Measurements from ENCODE around the gene RND2.
"Not testable (repeated sequence)": the region's sequence is repeated elsewhere in the genome, so short reads cannot be mapped to it uniquely, and the experiment has no call there.

RND2 gene

DNA sequence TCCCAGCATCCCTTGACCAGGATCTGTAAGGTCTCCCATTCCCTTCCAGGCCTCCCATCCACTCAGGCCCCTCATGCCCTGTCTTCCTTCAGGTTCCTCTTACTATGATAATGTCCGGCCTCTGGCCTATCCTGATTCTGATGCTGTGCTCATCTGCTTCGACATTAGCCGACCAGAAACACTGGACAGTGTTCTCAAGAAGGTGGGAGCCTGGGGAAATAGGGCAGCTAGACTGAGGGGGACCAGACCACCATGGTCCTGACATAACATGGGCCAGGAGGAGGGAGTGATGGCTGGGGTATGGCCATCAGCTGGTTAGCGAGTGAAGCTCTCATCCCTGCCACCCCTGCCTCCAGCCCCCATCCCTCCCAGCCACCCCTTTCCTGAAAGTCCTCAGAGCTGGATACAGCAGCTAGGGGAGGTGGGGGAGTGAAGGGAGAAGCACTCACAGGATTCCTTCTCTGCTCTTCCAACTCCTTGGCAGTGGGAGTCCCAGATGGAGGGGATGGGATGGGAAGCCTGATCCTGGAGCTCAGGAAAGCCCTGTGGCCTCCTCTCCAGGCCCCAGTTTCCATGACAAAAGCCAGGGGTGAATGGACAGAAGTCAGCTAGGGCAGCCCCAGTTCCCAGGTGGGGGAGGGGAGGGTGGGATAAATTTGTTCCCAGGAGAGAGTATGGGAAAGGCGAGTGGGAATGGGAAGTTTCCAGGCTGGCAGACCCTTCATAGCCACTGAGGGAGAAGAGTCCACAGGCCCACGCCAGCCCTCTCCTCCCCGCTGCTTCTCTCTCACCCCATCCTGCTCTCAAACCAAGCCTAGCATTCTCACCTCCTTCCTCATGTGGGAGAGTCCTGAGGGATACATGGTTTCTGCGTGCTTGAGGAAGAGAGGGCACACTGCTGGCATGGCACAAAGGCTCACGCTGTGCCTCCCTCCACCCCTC lies 2.3 kb downstream of the RND2 start:
- no peak for DNase-seq

DNA sequence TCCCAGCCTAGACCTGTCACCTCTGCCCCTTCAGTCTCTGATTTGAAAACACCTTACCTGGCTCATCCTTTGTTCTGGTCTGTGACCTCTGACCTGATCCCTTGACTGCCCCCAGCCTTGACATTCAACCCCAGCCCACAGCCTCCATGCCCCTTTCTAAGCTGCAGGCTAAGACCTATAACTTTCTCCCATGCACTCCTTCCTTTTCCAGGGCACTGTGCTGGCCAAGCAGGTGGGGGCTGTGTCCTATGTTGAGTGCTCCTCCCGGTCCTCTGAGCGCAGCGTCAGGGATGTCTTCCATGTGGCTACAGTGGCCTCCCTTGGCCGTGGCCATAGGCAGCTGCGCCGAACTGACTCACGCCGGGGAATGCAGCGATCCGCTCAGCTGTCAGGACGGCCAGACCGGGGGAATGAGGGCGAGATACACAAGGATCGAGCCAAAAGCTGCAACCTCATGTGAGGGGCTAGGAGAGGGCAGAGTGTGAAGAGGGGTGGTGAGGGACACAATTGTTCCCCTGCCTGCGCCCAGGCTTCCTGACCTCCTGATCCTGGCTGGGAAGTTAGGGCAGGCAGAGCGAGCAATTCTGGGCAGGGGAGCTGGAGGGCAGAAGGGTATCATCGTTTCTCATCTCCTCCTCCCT lies 3.3 kb downstream of the RND2 start:
- no peak for DNase-seq

DNA sequence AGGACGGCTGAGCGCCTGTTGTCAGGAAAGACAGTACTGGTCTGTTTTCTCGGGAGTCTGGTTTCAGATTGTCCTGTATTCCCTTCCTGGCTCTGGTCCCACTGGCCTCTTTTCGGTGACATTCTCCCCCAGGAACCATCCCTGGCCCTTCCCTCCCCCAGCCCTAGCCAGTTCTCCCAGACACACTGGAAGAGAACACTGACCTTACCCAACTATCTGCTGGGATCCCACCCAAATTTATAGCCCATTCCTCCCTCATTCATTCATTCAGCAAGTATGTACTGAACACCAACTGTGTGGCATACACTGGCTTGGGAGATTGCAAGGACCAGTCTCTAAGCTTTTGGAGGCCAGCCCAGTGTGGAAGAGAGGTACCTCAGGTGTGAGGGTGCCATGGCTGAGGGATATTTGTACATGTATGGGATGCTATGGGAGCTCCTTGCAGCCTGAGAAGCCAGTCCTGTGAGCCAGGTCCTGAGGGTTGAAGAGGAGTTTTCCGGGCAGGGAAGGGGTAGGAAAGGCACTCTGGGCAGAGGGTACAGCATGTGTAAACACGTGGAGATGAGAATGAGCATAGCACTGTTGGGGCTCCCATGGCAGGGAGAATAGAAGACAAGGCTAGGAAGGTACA lies 5.2 kb downstream of the RND2 start:
- DNase-seq, result no peak

DNA sequence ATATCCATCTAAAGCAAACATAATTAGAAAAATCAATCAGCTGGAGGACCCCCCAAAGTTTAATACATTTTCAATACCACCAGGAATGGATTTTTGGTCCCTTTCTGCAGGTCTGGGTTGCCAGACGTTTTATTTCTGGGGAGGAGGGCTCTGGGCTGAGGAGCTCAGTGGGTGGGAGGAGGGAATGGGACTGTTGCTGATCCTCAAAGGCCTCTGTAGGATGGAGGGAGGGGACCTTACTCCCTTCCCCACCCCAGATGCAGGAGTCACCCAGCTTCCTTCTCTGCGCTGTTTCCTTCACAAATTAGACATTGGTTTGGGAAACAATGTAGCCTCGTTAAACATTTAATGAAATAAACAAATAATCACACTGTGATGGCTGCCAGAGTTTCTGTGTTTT lies 6.6 kb downstream of the RND2 start:
- DNase-seq, result no peak

DNA sequence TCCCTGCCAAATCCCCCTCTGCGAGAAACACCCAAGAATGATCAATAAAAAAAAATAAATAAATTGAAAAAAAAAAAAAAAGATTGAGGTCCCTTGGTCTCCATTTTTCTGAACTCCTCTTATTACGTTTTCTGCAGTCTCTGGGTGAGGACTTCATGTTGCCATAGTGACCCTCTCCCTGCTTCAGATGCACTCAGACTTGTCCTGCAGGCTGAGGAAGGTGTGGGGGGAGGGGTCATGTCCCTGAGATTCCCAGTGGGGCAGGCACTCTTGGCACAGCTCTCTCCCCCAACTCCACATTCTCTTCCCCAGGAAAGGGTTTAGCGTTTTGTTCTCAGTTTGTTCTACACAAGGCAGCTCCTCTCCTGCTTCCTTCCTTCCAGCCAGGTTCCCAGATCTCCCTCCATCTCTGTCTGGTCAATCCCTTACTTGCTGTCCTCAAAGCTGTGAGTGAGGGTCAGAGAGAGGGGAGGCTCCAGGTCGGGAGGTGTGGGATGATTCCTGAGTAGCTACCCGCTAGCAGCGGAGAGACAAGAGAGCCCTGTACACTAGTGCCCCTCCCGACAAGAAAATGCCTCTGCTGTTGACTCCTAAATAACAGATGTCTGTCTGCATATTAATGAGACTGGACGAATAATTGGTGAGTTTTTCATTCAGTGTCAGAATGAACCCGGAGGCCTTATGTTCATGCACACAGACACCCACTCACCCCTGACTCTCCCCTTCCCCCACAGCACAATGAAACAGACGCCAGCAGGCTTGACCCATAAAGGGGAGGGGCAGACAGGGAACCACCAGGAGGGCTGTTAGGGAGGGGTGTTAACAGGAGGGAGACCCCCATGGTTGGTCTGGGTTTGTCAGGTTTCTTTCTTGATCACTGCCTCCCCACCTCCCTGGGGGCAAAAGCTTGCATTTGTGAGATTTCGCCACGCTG lies 9.2 kb downstream of the RND2 start:
- DNase-seq, result no peak

DNA sequence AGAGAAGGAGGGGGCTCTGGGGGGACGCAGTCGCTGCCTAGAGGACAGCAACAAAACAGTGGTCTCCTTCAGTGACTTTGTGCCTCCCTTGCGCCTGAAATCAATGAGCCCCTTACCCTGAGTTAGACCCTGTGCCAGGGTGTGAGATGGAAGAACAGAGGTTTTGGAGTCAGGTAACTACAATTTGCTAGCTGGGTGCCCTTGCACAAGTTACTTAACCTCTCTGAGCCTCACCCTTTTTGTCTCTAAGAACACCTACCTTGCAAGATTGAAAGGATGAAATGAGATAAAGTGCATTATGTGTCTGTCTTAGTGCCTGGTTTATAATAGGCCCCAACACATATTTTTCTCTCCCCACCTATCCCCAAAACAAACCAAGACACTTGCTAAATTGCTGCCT lies 9.9 kb downstream of the RND2 start:
- DNase-seq, result no peak

DNA sequence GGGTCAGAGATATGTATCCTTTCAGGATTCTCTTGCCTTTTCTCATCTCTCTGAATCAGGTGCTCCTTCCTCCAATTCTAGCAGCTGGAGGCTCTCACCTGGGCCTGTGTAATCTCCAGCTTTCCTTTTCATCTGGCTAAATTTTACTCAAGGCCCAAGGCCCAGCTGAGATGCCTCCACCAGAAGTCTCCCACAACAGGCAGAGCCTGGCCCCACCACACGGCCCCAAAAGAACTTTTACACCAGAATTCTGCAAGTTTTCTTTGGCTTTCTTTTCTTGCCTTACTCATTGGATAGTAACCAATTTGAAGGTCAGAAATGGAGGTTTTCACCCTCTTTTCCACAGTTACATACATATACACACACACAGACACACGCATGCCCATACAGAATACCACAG lies 14.6 kb downstream of the RND2 start:
- no peak for DNase-seq

DNA sequence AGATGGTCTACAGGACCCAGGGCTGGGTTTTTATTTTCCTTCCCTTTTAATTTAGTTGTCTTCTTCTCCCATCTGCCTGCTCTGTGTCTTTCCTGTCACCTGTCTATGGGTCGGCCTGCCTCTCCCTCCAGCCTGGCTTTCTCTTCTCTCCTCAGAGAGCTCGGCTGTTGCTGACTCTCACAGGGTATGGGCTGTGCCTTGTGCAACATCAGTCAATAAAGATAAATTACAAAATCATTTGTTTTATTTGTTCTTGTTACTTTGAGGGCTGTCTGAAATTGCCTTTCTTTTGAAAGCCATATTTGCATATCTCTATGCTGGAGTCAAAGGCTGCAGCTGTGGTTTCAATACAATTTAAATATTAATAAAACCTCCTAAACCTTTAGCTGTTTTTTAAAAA lies 15.6 kb downstream of the RND2 start:
- DNase-seq, result no peak

DNA sequence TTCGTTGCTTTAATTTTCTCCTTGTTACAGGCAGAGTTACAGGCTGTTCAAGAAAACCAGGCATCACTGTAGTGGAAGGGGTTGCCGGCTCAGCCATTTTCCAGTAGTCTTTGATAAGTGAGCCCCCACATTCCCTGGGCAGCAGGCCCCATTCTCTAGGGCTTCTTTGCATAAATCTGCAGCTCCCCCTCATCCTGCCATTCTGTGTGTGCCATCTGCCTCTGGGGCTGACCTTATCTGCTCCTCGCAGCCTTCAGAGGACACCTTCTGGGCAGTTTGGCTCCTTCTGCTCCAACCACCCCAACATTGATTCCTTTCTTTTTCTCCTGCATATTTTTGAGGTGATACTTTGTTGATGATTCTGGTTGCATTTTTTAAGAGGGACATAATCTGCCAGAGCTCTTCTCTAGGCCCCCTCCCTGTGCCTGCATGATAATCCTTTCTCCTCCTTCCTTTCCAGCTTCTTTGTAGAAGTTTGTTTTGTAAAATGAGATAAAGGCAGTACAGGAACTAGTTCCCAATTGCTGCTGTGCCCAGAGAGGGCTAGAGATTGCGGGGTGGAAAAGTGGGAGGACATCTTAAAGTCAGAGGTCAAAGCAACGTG lies 17.1 kb downstream of the RND2 start:
- no peak for DNase-seq

DNA sequence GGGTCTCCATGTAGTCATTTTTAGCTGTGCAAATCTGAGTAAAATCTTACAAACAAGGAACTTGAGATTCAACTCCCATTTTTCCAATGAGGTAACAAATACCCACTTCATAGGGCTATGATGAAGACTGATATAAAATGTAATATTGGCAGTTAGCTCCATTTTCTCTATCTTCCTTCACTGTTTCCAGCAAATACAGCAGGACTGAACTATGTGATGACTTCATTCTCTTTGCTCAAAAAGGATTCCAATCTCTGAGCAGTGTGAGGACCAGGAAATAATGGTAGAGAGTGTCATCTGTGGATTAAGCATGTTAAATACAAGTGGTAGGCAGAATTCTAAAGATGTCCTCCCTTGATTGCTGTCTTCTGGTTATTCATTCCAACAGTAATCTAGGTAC lies 18.3 kb downstream of the RND2 start:
- no peak for DNase-seq

DNA sequence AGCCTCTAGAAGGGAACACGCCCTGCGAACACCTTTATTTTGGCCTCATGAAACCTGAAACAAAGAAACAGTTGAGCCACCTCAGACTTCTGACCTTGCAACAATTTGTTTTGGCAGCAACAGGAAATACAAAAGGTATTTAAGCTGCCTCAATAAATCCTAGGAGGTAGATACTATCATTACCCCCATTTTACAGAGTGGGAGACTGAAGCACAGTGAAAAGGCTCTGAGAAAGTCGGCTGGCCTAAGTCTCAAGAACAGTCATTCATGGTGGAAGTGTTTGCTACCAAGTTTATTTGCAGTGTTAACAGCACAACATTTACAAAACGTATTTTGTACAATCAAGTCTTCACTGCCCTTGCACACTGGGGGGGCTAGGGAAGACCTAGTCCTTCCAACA lies 19.0 kb downstream of the RND2 start:
- no peak for DNase-seq

DNA sequence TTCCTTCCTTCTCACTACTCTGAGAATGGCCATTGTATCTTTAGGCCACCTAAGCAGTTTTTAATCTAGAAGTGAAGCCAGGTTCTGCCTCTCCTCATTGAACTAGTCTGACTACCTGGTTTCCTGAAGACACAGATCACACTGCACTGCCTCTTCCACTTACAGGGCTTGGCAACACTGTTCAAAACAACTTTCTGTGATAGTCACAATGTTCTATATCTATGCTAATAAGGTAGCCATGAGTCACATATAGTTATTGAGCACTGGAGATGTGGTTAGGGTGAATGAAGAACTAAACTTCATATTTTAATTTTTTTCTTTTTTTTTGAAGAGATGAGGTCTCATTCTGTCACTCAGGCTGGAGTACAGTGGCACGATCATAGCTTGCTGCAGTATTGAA lies 26.9 kb downstream of the RND2 start:
- DNase-seq, result no peak

DNA sequence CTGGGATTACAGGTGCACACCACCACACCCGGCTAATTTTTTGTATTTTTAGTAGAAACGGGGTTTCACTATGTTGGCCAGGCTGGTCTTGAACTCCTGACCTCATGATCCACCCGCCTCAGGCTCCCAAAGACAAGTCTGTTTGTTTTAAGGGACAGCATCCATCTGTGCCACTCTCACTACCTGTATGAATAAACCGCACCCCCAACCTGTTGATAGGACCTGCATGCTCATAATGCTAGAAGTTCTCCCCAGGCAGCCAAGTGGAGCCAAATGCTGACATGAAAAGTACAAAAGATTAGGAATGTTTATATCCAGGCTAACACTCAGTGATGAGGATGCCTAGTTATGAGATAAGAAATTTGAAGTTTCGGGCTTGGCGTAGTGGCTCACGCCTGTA lies 28.0 kb downstream of the RND2 start:
- not testable (repeated sequence) for DNase-seq

DNA sequence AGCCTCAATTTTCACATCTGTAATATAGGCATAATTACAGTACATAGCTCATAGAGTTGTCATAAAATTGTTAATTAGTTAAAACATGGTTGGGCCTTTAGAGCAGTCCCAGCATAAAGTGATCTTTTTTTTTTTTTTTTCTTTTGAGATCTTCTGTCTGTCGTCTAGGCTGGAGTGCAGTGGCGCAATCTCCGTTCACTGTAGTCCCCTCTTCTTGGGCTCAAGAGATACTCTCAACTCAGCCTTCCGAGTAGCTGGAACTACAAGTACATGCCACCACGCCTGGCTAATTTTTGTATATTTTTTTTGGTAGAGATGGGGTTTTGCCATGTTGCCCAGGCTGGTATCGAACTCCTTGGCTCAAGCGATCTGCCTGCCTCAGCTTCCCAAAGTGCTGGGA lies 31.0 kb downstream of the RND2 start:
- DNase-seq, result no peak

DNA sequence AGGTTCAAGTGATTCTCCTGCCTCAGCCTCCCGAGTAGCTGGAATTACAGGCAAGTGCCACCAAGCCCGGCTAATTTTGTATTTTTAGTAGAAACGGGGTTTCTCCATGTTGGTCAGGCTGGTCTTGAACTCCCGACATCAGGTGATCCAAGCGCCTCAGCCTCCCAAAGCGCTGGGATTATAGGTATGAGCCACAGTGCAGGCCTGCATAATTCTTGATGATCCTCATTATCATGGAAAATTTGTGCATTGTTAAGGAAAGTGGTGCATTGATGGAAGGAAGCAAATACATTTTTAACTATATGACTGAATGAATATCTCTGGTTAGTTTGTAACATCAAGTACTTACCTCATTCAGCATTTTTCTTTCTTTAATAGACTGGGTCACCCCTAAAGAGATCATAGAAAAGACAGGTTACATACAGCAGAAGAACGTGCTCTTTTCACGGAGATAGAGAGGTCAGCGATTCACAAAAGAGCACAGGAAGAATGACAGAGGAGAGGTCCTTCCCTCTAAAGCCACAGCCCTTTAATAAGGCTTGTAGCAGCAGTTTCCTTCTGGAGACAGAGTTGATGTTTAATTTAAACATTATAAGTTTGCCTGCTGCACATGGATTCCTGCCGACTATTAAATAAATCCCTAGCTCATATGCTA lies 38.1 kb downstream of the RND2 start:
- DNase-seq, result no peak

DNA sequence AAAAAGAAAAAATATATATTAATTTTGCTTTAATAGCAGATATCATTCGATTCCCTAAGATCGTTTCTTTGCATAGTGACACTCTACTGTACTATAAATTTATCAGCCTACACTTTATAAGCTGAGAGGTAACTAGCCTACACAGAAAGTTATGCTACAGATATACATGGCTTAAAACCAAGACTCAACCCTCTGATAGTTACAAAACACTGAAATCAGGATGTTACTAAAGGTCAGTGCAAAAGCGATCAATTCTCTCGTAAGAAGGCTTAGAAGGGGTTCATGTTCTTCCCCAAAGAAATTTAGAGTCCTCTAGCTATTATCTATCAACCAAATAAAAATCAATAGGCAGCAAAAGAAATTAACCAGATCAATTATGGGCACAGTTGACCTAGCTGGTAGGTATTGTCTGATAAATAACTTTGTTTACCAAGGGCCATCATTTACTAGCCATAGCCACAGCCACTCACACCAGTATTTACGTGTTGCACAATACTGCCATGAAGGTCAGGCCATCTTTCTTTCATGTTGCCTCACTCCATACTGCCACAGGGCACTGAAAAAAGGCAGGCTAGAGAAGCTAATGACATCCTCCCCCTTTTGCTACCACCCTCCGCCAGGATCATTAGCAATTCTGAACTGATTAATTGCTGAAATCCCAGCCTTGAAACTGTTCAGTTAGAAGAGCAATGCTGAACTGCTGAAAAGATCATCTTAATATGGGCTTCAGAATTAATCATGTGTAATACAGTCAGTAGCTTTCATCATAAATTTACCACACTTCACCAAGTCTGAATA lies 43.7 kb downstream of the RND2 start:
- DNase-seq, result no peak

DNA sequence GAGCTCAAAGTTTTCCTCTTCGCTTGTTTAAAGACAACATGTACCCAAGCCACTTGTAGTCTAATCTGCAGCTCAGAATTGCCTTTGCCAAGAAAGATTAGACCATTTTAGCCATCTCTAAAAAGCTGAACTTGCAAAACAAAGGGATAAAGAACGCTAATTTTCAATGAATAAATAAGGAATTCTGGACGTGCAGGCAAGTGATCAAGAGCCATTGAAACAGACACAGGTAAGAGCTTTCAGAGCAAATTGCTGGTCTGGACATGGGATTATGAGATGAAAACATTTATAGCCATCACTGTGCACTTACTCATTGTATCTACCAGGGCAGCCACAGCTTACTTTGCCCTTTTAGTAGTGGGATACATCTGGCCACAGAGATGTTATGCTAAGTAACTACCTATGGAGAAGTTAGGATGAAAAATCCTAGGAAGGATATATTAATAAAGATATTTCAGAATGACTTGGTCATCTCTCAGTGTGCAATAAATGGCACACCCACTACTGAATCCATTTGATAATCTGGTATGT lies 44.4 kb downstream of the RND2 start:
- DNase-seq, result no peak

DNA sequence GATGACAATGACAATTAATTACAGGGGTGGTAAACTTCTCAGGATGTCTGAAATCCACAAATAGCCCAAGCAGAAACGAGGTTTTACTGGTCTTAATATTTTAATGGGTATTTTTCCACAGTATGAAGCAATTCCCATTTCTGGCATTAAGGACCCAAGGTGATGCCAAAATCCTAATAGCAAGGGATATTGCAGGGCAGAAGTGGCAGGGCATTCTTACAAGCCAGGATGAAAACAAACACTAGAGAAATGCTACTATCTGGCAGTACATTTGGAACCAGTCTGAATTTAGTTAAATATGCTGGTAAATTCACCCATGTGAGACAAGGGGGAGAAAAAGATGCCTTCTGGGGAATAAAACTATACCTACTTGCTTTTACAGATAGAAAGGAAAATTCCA lies 45.2 kb downstream of the RND2 start:
- no peak for DNase-seq

DNA sequence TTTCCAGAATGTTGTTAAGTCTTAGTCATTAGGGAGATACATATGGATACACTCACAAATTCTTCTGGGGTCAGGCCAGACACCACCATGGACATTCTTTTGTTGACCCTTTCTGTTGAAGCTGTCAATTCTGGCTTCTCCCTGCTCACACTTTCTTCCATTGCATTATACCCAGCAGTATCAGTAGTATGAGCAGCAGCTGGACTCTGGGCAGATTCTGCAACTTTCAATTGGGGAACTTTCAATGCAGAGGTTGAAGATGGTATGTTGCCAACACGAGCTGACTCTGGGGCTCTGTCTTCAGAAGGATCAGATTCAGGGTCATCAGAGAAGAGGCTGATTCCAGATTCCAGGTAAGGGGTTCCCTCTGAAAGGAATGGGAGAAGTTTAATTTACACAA lies 45.8 kb downstream of the RND2 start:
- no peak for DNase-seq

DNA sequence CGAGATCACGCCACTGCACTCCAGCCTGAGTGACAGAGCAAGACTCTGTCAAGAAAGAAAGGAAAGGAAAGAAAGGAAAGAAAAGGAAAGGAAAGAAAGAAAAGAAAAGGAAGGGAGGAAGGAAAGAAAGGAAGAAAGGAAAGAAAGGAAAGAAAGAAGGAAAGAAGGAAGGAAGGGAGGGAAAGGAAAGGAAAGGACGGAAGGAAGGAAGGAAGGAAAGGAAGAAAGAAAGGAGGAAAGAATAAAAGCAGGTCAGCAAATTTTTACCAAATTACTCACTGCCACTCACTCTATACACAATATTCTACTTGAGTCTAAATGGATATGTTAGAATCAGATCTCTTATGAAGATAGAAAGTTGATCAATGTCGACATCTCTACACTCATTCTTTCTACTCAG lies 49.8 kb downstream of the RND2 start:
- no peak for DNase-seq
